ENCODE results near the gene KANK4. TPM values are rescaled to one million over a fixed set of nuclear protein-coding genes. Genes with fewer than 3 reads are reported as not detected.

KANK4 gene
- total RNA-seq, 2 experiments from 2014 or later = not detected

DNA sequence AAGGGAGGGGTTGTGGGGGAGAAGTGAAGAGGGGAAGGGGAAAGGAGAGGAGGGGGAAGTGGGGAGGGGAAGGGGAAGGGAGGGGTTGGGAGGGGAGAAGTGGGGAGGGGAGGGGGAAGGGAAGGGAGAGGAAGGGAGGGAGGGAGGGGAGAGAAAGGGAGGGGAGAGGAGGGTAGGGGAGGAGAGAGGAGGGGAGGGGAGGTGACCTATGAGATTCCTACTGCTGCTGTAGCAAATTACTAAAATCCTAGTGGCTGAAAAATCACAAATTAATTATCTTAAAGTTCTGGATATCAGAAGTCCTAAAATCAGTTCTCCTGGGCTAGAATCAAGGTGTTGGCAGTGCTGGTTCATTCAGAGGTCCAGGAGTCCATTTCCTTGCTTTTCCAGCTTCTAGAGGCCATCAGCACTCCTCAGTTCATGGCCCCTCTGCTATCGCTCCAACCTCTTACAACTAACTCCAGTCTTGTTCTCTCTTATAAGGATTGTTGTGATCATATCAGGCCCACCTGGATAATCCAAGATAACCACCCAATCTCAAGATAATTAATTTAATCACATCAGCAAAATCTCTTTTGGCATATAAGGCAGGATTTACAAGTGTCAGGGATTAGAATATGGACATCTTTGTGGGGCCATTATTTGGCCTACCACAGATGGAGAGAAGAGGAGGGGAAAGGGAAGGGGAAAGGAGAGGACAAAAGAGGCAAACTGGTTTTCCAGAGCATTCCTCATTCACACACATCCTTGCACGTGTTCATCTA is 30.4 kb upstream of the KANK4 start:
- POLR2A ChIA-PET = no interaction called here
- Histone ChIP-seq H3K4me1 (ENCODE audit: insufficient read depth, low read length, poor library complexity, severe bottlenecking) (no peaks in the 10 kb centered on the region), H3K9me2 (ENCODE audit: insufficient read depth, low read length) (no peaks in the 10 kb centered on the region), H2AFZ (ENCODE audit: low read length) (no peak overlapping the region), H3K4me3 (ENCODE audit: low read depth, low read length, poor library complexity, severe bottlenecking) (no peak overlapping the region), H3K9me3 (ENCODE audit: low read length) (no peaks in the 10 kb centered on the region), H4K20me1 (ENCODE audit: insufficient read depth, low read length) (no peaks in the 10 kb centered on the region), H3K79me2 (ENCODE audit: insufficient read depth, low read depth, low read length) (no peaks in the 10 kb centered on the region), H3K4me2 (ENCODE audit: low read length) (no peak overlapping the region), H3K27ac (ENCODE audit: low read depth, low read length, poor library complexity, severe bottlenecking) (no peak overlapping the region), H3K36me3 (ENCODE audit: insufficient read depth, low read length) (no peaks in the 10 kb centered on the region)
- CTCF ChIA-PET (ENCODE audit: unreplicated experiment) = no interaction called here
- intact Hi-C loops (cut with micrococcal nuclease; ENCODE audit: unreplicated experiment) = no loop called here
- no TSS peak for BruUV-seq (replicated peaks)
- no peak for DNase-seq (ENCODE audit: low spot score)
- TF ChIP-seq, protein P1, sequence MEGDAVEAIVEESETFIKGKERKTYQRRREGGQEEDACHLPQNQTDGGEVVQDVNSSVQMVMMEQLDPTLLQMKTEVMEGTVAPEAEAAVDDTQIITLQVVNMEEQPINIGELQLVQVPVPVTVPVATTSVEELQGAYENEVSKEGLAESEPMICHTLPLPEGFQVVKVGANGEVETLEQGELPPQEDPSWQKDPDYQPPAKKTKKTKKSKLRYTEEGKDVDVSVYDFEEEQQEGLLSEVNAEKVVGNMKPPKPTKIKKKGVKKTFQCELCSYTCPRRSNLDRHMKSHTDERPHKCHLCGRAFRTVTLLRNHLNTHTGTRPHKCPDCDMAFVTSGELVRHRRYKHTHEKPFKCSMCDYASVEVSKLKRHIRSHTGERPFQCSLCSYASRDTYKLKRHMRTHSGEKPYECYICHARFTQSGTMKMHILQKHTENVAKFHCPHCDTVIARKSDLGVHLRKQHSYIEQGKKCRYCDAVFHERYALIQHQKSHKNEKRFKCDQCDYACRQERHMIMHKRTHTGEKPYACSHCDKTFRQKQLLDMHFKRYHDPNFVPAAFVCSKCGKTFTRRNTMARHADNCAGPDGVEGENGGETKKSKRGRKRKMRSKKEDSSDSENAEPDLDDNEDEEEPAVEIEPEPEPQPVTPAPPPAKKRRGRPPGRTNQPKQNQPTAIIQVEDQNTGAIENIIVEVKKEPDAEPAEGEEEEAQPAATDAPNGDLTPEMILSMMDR (conservative IDR thresholded peaks at IDR 0.05; ENCODE audit: low read length) = no peak
- TF ChIP-seq EZH2phosphoT487 (IDR thresholded peaks at IDR 0.05; ENCODE audit: borderline replicate concordance, low read depth, low read length) = no peak

DNA sequence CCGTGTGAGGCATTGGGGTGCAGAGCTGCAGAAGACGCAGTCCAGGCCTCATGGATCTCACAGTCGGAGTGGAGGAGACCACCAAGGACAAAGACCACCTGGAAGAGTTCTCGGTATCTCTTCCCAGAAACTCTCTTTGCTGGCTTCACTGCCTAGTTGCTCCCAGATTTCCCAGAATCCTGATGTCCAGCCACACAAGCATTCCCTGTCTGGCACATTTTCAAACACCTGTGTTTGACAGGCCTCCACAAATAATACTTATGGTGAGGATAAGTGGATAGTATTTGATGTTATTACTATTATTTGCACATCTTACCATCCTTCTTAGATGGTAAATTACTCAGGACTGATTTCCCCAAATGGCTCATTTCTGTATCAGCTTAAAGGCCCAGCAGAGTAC is 27.7 kb upstream of the KANK4 start:
- no peaks in the 10 kb centered on the region for H3K36me3 ChIP-seq (ENCODE audit: insufficient read depth, low read length)
- BruUV-seq (replicated peaks) = no TSS peak
- DNase-seq (ENCODE audit: low spot score) = no peak
- H3K9me2 ChIP-seq (ENCODE audit: insufficient read depth, low read length) = no peaks in the 10 kb centered on the region
- no peaks in the 10 kb centered on the region for H3K9me3 ChIP-seq (ENCODE audit: low read length)
- intact Hi-C loops (cut with micrococcal nuclease; ENCODE audit: unreplicated experiment) = no loop called here
- H3K27ac ChIP-seq (ENCODE audit: low read depth, low read length, poor library complexity, severe bottlenecking) = no peak overlapping the region
- H3K4me2 ChIP-seq (ENCODE audit: low read length) = no peak overlapping the region
- no peak for TF ChIP-seq EZH2phosphoT487 (IDR thresholded peaks at IDR 0.05; ENCODE audit: borderline replicate concordance, low read depth, low read length)
- TF ChIP-seq, protein P1 (conservative IDR thresholded peaks at IDR 0.05; ENCODE audit: low read length) = no peak
- H4K20me1 ChIP-seq (ENCODE audit: insufficient read depth, low read length) = no peaks in the 10 kb centered on the region
- H3K4me3 ChIP-seq (ENCODE audit: low read depth, low read length, poor library complexity, severe bottlenecking) = no peak overlapping the region
- POLR2A ChIA-PET = interaction anchor here (0.6 kb wide), 1 partner anchor 27 kb away, joined by 3 read pairs; no protein-coding TSS in a partner anchor
- H2AFZ ChIP-seq (ENCODE audit: low read length) = no peak overlapping the region
- no peaks in the 10 kb centered on the region for H3K4me1 ChIP-seq (ENCODE audit: insufficient read depth, low read length, poor library complexity, severe bottlenecking)
- H3K79me2 ChIP-seq (ENCODE audit: insufficient read depth, low read depth, low read length) = no peaks in the 10 kb centered on the region
- CTCF ChIA-PET (ENCODE audit: unreplicated experiment) = no interaction called here

DNA sequence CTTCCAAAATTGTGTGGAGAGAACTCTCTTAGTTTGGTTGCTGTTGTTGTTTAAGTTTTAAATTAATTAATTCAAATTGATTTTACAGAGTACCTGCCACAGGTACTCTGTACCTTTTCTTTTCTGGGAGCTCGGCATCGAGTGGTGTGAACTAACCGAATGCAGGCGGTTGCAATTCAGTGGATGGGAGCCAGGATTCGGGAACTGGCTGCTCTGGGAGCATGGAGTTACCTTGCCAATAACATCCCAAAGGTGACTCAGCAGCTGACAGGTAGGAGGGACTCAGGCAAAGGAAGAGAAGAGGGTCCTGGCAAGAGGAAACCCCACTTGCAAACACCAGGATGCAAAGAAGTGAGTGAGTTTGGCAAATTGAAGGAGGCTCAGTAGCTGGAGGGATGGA is 24.7 kb upstream of the KANK4 start:
- Histone ChIP-seq H2AFZ (ENCODE audit: low read length) (no peak overlapping the region), H3K4me3 (ENCODE audit: low read depth, low read length, poor library complexity, severe bottlenecking) (no peak overlapping the region), H3K4me2 (ENCODE audit: low read length) (no peak overlapping the region), H3K9me2 (ENCODE audit: insufficient read depth, low read length) (no peaks in the 10 kb centered on the region), H3K27ac (ENCODE audit: low read depth, low read length, poor library complexity, severe bottlenecking) (no peak overlapping the region), H3K79me2 (ENCODE audit: insufficient read depth, low read depth, low read length) (no peaks in the 10 kb centered on the region), H3K36me3 (ENCODE audit: insufficient read depth, low read length) (no peaks in the 10 kb centered on the region), H3K9me3 (ENCODE audit: low read length) (no peaks in the 10 kb centered on the region), H4K20me1 (ENCODE audit: insufficient read depth, low read length) (no peaks in the 10 kb centered on the region), H3K4me1 (ENCODE audit: insufficient read depth, low read length, poor library complexity, severe bottlenecking) (no peaks in the 10 kb centered on the region)
- CTCF ChIA-PET (ENCODE audit: unreplicated experiment) = no interaction called here
- TF ChIP-seq, protein P1 (conservative IDR thresholded peaks at IDR 0.05; ENCODE audit: low read length) = no peak
- TF ChIP-seq EZH2phosphoT487 (IDR thresholded peaks at IDR 0.05; ENCODE audit: borderline replicate concordance, low read depth, low read length) = no peak
- no peak for DNase-seq (ENCODE audit: low spot score)
- POLR2A ChIA-PET = no interaction called here
- no TSS peak for BruUV-seq (replicated peaks)
- intact Hi-C loops (cut with micrococcal nuclease; ENCODE audit: unreplicated experiment) = no loop called here
